T-helper 2 cell treated with Interferon-gamma antibody and Interleukin-4, amounts not matched to agents 5 μg/mL and 100 μg/mL, for 36 hours (primary cell): ENCODE data around the gene ARTN.

Experiments used
- DNase-seq: peaks from one replicate; pipeline ENCODE4 v3.0.0; 2021; ENCODE audit warnings: low spot score
- H3K27ac Mint-ChIP-seq: one replicate; pipeline ENCODE4 v1.8.0; 2021; ENCODE audit warnings: mild to moderate bottlenecking, mixed read lengths
- H3K27me3 Mint-ChIP-seq: one replicate; pipeline ENCODE4 v1.8.0; 2021; ENCODE audit warnings: low read depth, mixed read lengths
- H3K36me3 Mint-ChIP-seq: one replicate; pipeline ENCODE4 v1.8.0; 2021; ENCODE audit warnings: low read depth, mixed read lengths
- H3K4me1 Mint-ChIP-seq: one replicate; pipeline ENCODE4 v1.8.0; 2021; ENCODE audit warnings: low read depth, mixed read lengths
- H3K4me3 Mint-ChIP-seq: one replicate; pipeline ENCODE4 v1.8.0; 2022; ENCODE audit warnings: mild to moderate bottlenecking, moderate library complexity, mixed read lengths
- H3K9me3 Mint-ChIP-seq: one replicate; pipeline ENCODE4 v1.8.0; 2021; ENCODE audit warnings: mixed read lengths

ARTN gene

GRCh38 chr1:43976890-43977289, 43.3 kb downstream of the ARTN start:
- no peaks in the 10 kb centered on the region for H3K27me3 Mint-ChIP-seq
- no peaks in the 10 kb centered on the region for H3K9me3 Mint-ChIP-seq
- no peak overlapping the region for H3K27ac Mint-ChIP-seq
- DNase-seq: no peak
- H3K36me3 Mint-ChIP-seq: peaks cover 39% of the 10 kb centered on the region
- peak overlapping the region; percentile 88 for H3K4me3 Mint-ChIP-seq
- H3K4me1 Mint-ChIP-seq: peaks cover 39% of the 10 kb centered on the region

- Mint-ChIP-seq H3K27ac (no peak overlapping the region), H3K27me3 (no peaks in the 10 kb centered on the region), H3K36me3 (peaks cover 33% of the 10 kb centered on the region), H3K4me1 (peaks cover 41% of the 10 kb centered on the region), H3K9me3 (no peaks in the 10 kb centered on the region), H3K4me3 (peak overlapping the region; percentile 88)
- DNase-seq: no peak
Observed at GRCh38 chr1:43977376-43978263, 44.0 kb downstream of the ARTN start.

GRCh38 chr1:43978264-43978550, 44.6 kb downstream of the ARTN start:
- DNase-seq: no peak

GRCh38 chr1:43978551-43979260, 45.1 kb downstream of the ARTN start, which contains the start of gene B4GALT2:
Gene B4GALT2 (plus strand): TSS chr1:43979210. CDS start chr1:43981161, 1,951 bp downstream.
- Mint-ChIP-seq H3K27ac (peak within 1 kb of the TSS; percentile 87), H3K27me3 (no peaks in the 10 kb centered on the region), H3K4me1 (peaks cover 36% of the 10 kb centered on the region), H3K4me3 (peak within 1 kb of the TSS; percentile 88), H3K36me3 (peaks cover 25% of the 10 kb centered on the region), H3K9me3 (no peaks in the 10 kb centered on the region)
- DNase-seq: peak; percentile 51

More at GRCh38 chr1:43978264-43978550, 44.6 kb downstream of the ARTN start:
- H3K4me1 Mint-ChIP-seq: peaks cover 41% of the 10 kb centered on the region
- H3K9me3 Mint-ChIP-seq: no peaks in the 10 kb centered on the region
- peaks cover 30% of the 10 kb centered on the region for H3K36me3 Mint-ChIP-seq
- no peaks in the 10 kb centered on the region for H3K27me3 Mint-ChIP-seq
- no peak overlapping the region for H3K27ac Mint-ChIP-seq
- H3K4me3 Mint-ChIP-seq: peak overlapping the region; percentile 88

GRCh38 chr1:43979261-43979527, 45.6 kb downstream of the ARTN start:
- no peak overlapping the region for H3K4me3 Mint-ChIP-seq
- H3K27me3 Mint-ChIP-seq: no peaks in the 10 kb centered on the region
- H3K27ac Mint-ChIP-seq: no peak overlapping the region
- peaks cover 32% of the 10 kb centered on the region for H3K4me1 Mint-ChIP-seq
- no peaks in the 10 kb centered on the region for H3K9me3 Mint-ChIP-seq
- DNase-seq: no peak
- H3K36me3 Mint-ChIP-seq: peaks cover 26% of the 10 kb centered on the region

GRCh38 chr1:43979528-43980254, 46.1 kb downstream of the ARTN start:
- Mint-ChIP-seq H3K36me3 (peaks cover 29% of the 10 kb centered on the region), H3K4me3 (peak overlapping the region; percentile 88), H3K4me1 (peaks cover 30% of the 10 kb centered on the region), H3K27me3 (no peaks in the 10 kb centered on the region), H3K27ac (peak overlapping the region; percentile 87), H3K9me3 (no peaks in the 10 kb centered on the region)
- DNase-seq: peak; percentile 44

GRCh38 chr1:43980255-43981134, 46.9 kb downstream of the ARTN start:
- peaks cover 30% of the 10 kb centered on the region for H3K4me1 Mint-ChIP-seq
- no peaks in the 10 kb centered on the region for H3K9me3 Mint-ChIP-seq
- no peak overlapping the region for H3K27ac Mint-ChIP-seq
- DNase-seq: no peak
- no peaks in the 10 kb centered on the region for H3K27me3 Mint-ChIP-seq
- H3K4me3 Mint-ChIP-seq: peak overlapping the region; percentile 88
- peaks cover 29% of the 10 kb centered on the region for H3K36me3 Mint-ChIP-seq

- Mint-ChIP-seq H3K4me3 (no peak overlapping the region), H3K4me1 (peaks cover 25% of the 10 kb centered on the region), H3K9me3 (no peaks in the 10 kb centered on the region), H3K36me3 (peaks cover 29% of the 10 kb centered on the region), H3K27me3 (no peaks in the 10 kb centered on the region), H3K27ac (no peak overlapping the region)
- DNase-seq: no peak
Observed at GRCh38 chr1:43981135-43981491, 47.5 kb downstream of the ARTN start.

GRCh38 chr1:43981636-43982035, 48.0 kb downstream of the ARTN start:
- Mint-ChIP-seq H3K4me3 (no peak overlapping the region), H3K36me3 (peaks cover 24% of the 10 kb centered on the region), H3K27me3 (no peaks in the 10 kb centered on the region), H3K27ac (no peak overlapping the region), H3K9me3 (no peaks in the 10 kb centered on the region), H3K4me1 (peaks cover 21% of the 10 kb centered on the region)
- no peak for DNase-seq

GRCh38 chr1:43982241-43982640, 48.6 kb downstream of the ARTN start:
- H3K9me3 Mint-ChIP-seq: no peaks in the 10 kb centered on the region
- H3K27ac Mint-ChIP-seq: no peak overlapping the region
- no peak for DNase-seq
- no peaks in the 10 kb centered on the region for H3K27me3 Mint-ChIP-seq
- peaks cover 18% of the 10 kb centered on the region for H3K36me3 Mint-ChIP-seq
- H3K4me1 Mint-ChIP-seq: peaks cover 20% of the 10 kb centered on the region
- H3K4me3 Mint-ChIP-seq: no peak overlapping the region

GRCh38 chr1:43982808-43983207, 49.2 kb downstream of the ARTN start:
- DNase-seq: no peak
- peaks cover 14% of the 10 kb centered on the region for H3K4me1 Mint-ChIP-seq
- peaks cover 13% of the 10 kb centered on the region for H3K36me3 Mint-ChIP-seq
- no peaks in the 10 kb centered on the region for H3K27me3 Mint-ChIP-seq
- no peak overlapping the region for H3K27ac Mint-ChIP-seq
- H3K9me3 Mint-ChIP-seq: no peaks in the 10 kb centered on the region
- H3K4me3 Mint-ChIP-seq: no peak overlapping the region

- Mint-ChIP-seq H3K27ac (no peak overlapping the region), H3K4me1 (peaks cover 13% of the 10 kb centered on the region), H3K9me3 (no peaks in the 10 kb centered on the region), H3K27me3 (no peaks in the 10 kb centered on the region), H3K36me3 (peaks cover 8% of the 10 kb centered on the region), H3K4me3 (no peak overlapping the region)
- DNase-seq: no peak
Observed at GRCh38 chr1:43983253-43983899, 49.8 kb downstream of the ARTN start.

GRCh38 chr1:43984855-43985254, 51.3 kb downstream of the ARTN start:
- no peaks in the 10 kb centered on the region for H3K27me3 Mint-ChIP-seq
- peaks cover 4% of the 10 kb centered on the region for H3K36me3 Mint-ChIP-seq
- H3K4me1 Mint-ChIP-seq: peaks cover 10% of the 10 kb centered on the region
- no peak for DNase-seq
- H3K27ac Mint-ChIP-seq: no peak overlapping the region
- no peak overlapping the region for H3K4me3 Mint-ChIP-seq
- H3K9me3 Mint-ChIP-seq: no peaks in the 10 kb centered on the region
